H1 (cell line): ENCODE measurements around the gene DCAF15. TPM values are rescaled to one million over a fixed set of nuclear protein-coding genes. Genes with fewer than 3 reads are reported as not detected.

Experiments used
- ASH2L ChIP-seq: fragments of 200-600, 300-600 bp; sonication (generic); IDR thresholded peaks from one replicate; pipeline ENCODE4 v1.7.1; 2017; ENCODE audit warnings: low read length
- BRCA1 ChIP-seq: IDR thresholded peaks from 2 replicates; pipeline ENCODE4 v1.6.1; 2012; ENCODE audit warnings: low read depth, low read length, improper control_type of control experiment
- CTCF ChIP-seq, 3 experiments: IDR thresholded peaks; 1 replicate in 2 of 3; 2 replicates in 1 of 3; pipeline versions ENCODE4 v1.5.1 to v1.6.1; 2011; ENCODE audit warnings: low read length in 3 of 3, mild to moderate bottlenecking in 3 of 3, inconsistent platforms in 2 of 3, low read depth in 1 of 3, moderate library complexity in 1 of 3; ENCODE audit not compliant: insufficient read depth in 1 of 3; ENCODE audit errors: control extremely low read depth in 1 of 3
- E2F6 ChIP-seq: IDR thresholded peaks from 2 replicates; pipeline ENCODE4 v1.6.1; 2012; ENCODE audit warnings: inconsistent platforms
- GTF2F1 ChIP-seq: IDR thresholded peaks from 2 replicates; pipeline ENCODE4 v1.6.1; 2012; ENCODE audit warnings: low read depth, low read length, improper control_type of control experiment, borderline replicate concordance
- KDM1A ChIP-seq: fragments of 200-600, 300-600 bp; sonication (generic); IDR thresholded peaks from 2 replicates; pipeline ENCODE4 v1.7.1; 2016; ENCODE audit warnings: mild to moderate bottlenecking, low read length, borderline replicate concordance
- KDM4A ChIP-seq: IDR thresholded peaks from one replicate; pipeline ENCODE4 v1.7.1; 2012; ENCODE audit warnings: low read depth, mild to moderate bottlenecking, moderate library complexity, low read length, inconsistent platforms; ENCODE audit not compliant: severe bottlenecking
- PHF8 ChIP-seq: fragments of 200-600 bp; sonication (generic); conservative IDR thresholded peaks from 2 replicates; pipeline ENCODE4 v1.7.1; 2012; ENCODE audit warnings: low read depth, mild to moderate bottlenecking, inconsistent platforms, low read length, moderate library complexity
- POLR2AphosphoS5 ChIP-seq: IDR thresholded peaks from 2 replicates; pipeline ENCODE4 v1.6.1; 2011; ENCODE audit warnings: low read depth, low read length
- RBBP5 ChIP-seq: IDR thresholded peaks from 2 replicates; pipeline ENCODE4 v1.7.1; 2012; ENCODE audit warnings: low read depth, mild to moderate bottlenecking, inconsistent platforms, low read length, moderate library complexity, borderline replicate concordance
- RNF2 ChIP-seq: fragments of 200-900, 300-1000 bp; sonication (generic); IDR thresholded peaks from 2 replicates; pipeline ENCODE4 v1.7.1; 2016; ENCODE audit warnings: borderline replicate concordance, low read depth, mild to moderate bottlenecking, antibody characterized with exemption, low read length; ENCODE audit not compliant: poor library complexity, severe bottlenecking; ENCODE audit errors: missing control alignments
- SAP30 ChIP-seq: fragments of 300-600 bp; sonication (generic); IDR thresholded peaks from 2 replicates; pipeline ENCODE4 v1.7.1; 2012; ENCODE audit warnings: low read length, moderate library complexity, mild to moderate bottlenecking, inconsistent platforms; ENCODE audit not compliant: insufficient read depth, insufficient replicate concordance
- SIN3A ChIP-seq, 2 experiments: IDR thresholded peaks in 1 of 2; conservative IDR thresholded peaks in 1 of 2; 2 replicates each; pipeline ENCODE4 v1.6.1; 2011 to 2012; ENCODE audit warnings: low read length in 2 of 2, improper control_type of control experiment in 1 of 2, low read depth in 1 of 2, mild to moderate bottlenecking in 1 of 2
- SP1 ChIP-seq: IDR thresholded peaks from 2 replicates; pipeline ENCODE4 v1.6.1; 2011; ENCODE audit warnings: low read depth, low read length
- SRF ChIP-seq: IDR thresholded peaks from 2 replicates; pipeline ENCODE4 v1.6.1; 2011; ENCODE audit warnings: mild to moderate bottlenecking, low read depth, low read length, moderate library complexity
- TAF1 ChIP-seq: IDR thresholded peaks from 2 replicates; pipeline ENCODE4 v1.6.1; 2011; ENCODE audit warnings: mild to moderate bottlenecking, low read depth, low read length
- TCF12 ChIP-seq: IDR thresholded peaks from 2 replicates; pipeline ENCODE4 v1.6.1; 2011; ENCODE audit warnings: low read depth, mild to moderate bottlenecking, low read length
- USF2 ChIP-seq: IDR thresholded peaks from 2 replicates; pipeline ENCODE4 v1.6.1; 2011; ENCODE audit warnings: low read length, improper control_type of control experiment
- YY1 ChIP-seq: IDR thresholded peaks from 2 replicates; pipeline ENCODE4 v1.6.1; 2011; ENCODE audit warnings: low read depth, mild to moderate bottlenecking, low read length
- ZNF274 ChIP-seq: IDR thresholded peaks from 2 replicates; pipeline ENCODE4 v1.7.0; 2012; ENCODE audit warnings: low read length, borderline replicate concordance; ENCODE audit errors: extremely low read depth
- polyA plus RNA-seq, 7 experiments: library from polyadenylated mRNA; depleted of rRNA in 3 of 7; stranded (reverse) in 5 of 7; unstranded in 2 of 7; fragments of >200 nt in 5 of 7; fragments of 200-250 nt in 2 of 7; gene quantifications; 1 replicate in 5 of 7; 2 replicates in 1 of 7; 4 replicates in 1 of 7; pipeline versions ENCODE4 v1.2.1 to v1.2.3, GENCODE V29; 2011 to 2013; ENCODE audit warnings: missing spikeins in 2 of 7, mixed read lengths in 2 of 7
- total RNA-seq: library from RNA; stranded (reverse); fragmentation: NEBNext Ultra II Directional; extraction: Animal tissue kit (Norgen Biotek cat#: 25700); gene quantifications from 2 replicates; pipeline ENCODE4 v1.2.1, GENCODE V29; 2021

DCAF15 gene
- total and polyA plus RNA-seq, 2 of the 8 experiments (the other 6 are each of a cell fraction or from before 2014, with no cell fraction given), result 68.7 to 80.8 TPM

GRCh38 chr19:13963603-13964105, 11.3 kb downstream of the DCAF15 start (continued):
- no peak; a peak in 1 of 4 replicates for TF ChIP-seq SIN3A (conservative IDR thresholded peaks at IDR 0.05 in 1 of 2, IDR thresholded peaks at IDR 0.05 in 1 of 2; ENCODE audit: low read depth in 1 of 2, low read length in 2 of 2)
- TF ChIP-seq USF2, result no peak
- TF ChIP-seq RNF2, result peak; percentile 52
- no peak for TF ChIP-seq KDM1A
- no peak for TF ChIP-seq ASH2L
- no peak for TF ChIP-seq SRF
- TF ChIP-seq KDM4A, result peak; percentile 10
- TF ChIP-seq RBBP5, result no peak
- TF ChIP-seq SP1, result no peak
- 0 out of 2 replicates have a peak, but pooled peaks have one; percentile 30 for TF ChIP-seq TCF12
- no peak for TF ChIP-seq GTF2F1
- 0 out of 2 replicates have a peak, but pooled peaks have one; percentile 34 for TF ChIP-seq PHF8
- 0 out of 2 replicates have a peak, but pooled peaks have one; percentile 54 for TF ChIP-seq TAF1
- TF ChIP-seq POLR2AphosphoS5, result peak; percentile 69
- peak; percentile 82 for TF ChIP-seq E2F6
- TF ChIP-seq SAP30, result no peak
- TF ChIP-seq YY1, result no peak
- no peak for TF ChIP-seq ZNF274
- no peak for TF ChIP-seq BRCA1
- TF ChIP-seq CTCF (IDR thresholded peaks at IDR 0.05; ENCODE audit: control extremely low read depth in 1 of 3, insufficient read depth in 1 of 3, low read depth in 1 of 3, low read length in 3 of 3), result no peak
